ENCODE data around the gene TRABD2B. TPM values are rescaled to one million over a fixed set of nuclear protein-coding genes. Genes with fewer than 3 reads are reported as not detected.
A peak's percentile ranks its signal among the peaks of the same experiment; 100 is the strongest.

Gene TRABD2B
- total RNA-seq, 1 donor from 2014 or later = 6.2 TPM

DNA sequence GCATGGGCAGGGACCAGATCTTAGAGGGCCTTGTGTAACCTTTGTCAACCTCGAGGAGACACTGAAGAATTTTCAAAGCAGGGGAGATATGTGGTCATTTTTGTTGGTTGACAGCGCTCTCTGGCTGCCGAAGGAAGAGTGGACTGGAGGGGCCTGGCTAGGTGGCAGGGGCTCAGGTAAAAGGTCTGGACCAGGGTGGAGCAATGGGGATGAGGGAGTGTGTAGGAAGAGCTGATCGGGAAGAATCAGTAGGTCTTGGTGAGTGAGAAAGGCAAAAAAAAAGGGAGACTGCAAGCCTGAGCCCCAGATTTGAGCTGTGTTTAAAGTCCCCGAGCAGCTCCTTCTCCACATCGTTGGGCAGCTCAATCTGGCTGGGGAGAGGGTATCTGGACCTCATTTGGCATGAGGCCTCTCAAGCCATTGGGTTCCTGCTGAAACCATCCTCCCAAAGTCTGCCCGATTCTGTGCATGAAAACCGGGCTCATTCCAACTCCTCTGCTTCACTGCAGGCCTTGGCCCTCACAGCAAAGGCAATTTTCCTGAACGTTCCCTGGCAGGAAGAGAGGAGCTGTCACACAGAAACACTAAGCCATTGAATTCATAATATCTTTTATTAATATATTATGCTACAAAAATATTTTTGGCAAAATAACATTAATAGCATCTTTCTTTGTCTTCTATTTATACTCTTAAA is 237.1 kb downstream of the TRABD2B start:
- peaks cover 23% of the 10 kb centered on the region for H3K27me3 Mint-ChIP-seq (ENCODE audit: low read depth)
- no peaks in the 10 kb centered on the region for H3K9me3 Mint-ChIP-seq
- no peaks in the 10 kb centered on the region for H3K36me3 Mint-ChIP-seq
- no peak overlapping the region for H3K4me3 Mint-ChIP-seq
- TF ChIP-seq, protein P1, sequence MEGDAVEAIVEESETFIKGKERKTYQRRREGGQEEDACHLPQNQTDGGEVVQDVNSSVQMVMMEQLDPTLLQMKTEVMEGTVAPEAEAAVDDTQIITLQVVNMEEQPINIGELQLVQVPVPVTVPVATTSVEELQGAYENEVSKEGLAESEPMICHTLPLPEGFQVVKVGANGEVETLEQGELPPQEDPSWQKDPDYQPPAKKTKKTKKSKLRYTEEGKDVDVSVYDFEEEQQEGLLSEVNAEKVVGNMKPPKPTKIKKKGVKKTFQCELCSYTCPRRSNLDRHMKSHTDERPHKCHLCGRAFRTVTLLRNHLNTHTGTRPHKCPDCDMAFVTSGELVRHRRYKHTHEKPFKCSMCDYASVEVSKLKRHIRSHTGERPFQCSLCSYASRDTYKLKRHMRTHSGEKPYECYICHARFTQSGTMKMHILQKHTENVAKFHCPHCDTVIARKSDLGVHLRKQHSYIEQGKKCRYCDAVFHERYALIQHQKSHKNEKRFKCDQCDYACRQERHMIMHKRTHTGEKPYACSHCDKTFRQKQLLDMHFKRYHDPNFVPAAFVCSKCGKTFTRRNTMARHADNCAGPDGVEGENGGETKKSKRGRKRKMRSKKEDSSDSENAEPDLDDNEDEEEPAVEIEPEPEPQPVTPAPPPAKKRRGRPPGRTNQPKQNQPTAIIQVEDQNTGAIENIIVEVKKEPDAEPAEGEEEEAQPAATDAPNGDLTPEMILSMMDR (IDR thresholded peaks at IDR 0.05; ENCODE audit: unreplicated experiment) = no peak
- DNase-seq (ENCODE audit: low spot score in 2 of 2, unreplicated experiment in 2 of 2) = no peak
- H3K27ac Mint-ChIP-seq = no peak overlapping the region
- peaks cover 13% of the 10 kb centered on the region for H3K4me1 Mint-ChIP-seq

DNA sequence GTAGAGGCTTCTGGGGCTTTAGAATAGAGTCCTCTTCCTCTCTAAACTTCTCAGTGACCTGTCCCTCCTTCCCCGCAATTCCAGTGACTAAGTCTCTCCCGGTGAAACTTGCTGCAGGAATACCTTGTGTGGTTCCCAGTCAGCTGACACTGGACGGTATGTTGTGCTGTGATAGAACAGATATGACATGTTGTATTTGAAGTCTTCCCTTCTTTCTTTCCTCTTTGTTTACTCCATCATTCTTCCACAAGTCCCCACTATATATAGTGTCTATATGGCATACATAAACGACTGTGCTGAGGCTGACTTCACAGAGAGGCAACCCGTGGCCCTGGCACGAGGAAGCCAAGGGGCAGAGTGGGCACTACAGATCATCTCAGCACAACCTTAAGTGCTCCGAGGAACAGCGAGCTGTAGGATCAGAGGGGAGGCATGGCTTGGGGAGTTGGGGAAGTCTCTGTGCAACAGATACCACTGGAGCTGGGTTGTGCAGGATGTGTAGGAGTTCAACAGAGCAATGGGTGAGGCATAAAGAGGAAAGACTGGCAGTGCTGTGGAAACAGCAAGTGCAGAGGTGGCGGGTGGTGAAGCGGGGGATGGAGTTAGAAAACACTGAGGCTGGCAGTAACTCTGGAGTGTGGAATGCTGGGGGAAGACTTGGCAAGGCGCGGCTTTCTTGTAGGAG is 237.8 kb downstream of the TRABD2B start:
- H3K27me3 Mint-ChIP-seq (ENCODE audit: low read depth) = peaks cover 23% of the 10 kb centered on the region
- TF ChIP-seq, protein P1 (IDR thresholded peaks at IDR 0.05; ENCODE audit: unreplicated experiment) = no peak
- H3K27ac Mint-ChIP-seq = peak overlapping the region; percentile 33
- H3K4me1 Mint-ChIP-seq = peaks cover 13% of the 10 kb centered on the region
- no peaks in the 10 kb centered on the region for H3K36me3 Mint-ChIP-seq
- no peaks in the 10 kb centered on the region for H3K9me3 Mint-ChIP-seq
- DNase-seq (ENCODE audit: low spot score in 2 of 2, unreplicated experiment in 2 of 2) = no peak
- no peak overlapping the region for H3K4me3 Mint-ChIP-seq

DNA sequence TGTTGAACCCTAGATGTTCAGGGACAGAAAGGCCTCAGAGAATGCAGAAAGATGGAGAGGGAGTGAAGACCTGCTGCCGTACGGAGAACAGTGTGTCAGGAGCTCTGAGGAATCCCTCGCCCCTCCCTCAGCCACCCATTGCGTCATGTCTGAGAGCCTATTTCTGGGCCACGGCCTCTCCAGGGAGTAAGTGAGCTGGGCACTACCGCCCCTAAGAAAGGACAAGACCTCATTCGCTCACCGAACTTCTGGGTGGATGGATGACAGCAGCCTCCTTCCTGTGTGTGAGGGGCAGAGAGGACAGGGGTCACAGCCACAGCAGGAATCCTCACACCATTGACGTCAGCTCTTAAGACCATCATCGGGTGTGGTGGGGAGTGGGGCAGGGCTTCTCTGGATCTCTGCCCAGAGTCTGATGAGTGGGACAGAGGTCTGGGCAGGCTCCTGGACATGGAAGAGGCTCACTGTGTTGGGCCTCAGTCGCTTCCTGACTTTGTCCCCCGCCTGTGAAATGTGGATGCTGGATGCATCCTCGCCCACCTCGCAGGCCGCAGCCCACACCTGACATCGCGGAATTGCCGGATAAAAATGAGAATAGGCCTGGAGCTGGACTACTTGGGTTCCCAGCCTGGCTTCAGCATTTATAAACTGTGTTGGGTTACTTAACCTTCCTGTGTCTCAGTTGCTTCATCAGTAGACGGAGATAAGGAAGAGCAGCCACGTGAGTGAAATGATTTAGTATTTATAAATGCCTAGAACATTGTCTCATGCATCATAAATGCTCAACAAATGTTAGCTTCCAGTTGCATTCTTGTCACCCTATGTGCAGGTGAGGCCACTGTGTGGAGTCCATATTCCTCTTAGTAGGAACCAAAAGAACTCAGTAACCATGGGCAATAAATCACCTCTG is 238.6 kb downstream of the TRABD2B start:
- Mint-ChIP-seq H3K27me3 (ENCODE audit: low read depth) (peaks cover 23% of the 10 kb centered on the region), H3K9me3 (no peaks in the 10 kb centered on the region), H3K4me3 (no peak overlapping the region), H3K27ac (no peak overlapping the region), H3K4me1 (peaks cover 11% of the 10 kb centered on the region), H3K36me3 (no peaks in the 10 kb centered on the region)
- DNase-seq (ENCODE audit: low spot score in 2 of 2, unreplicated experiment in 2 of 2) = no peak
- TF ChIP-seq, protein P1 (IDR thresholded peaks at IDR 0.05; ENCODE audit: unreplicated experiment) = no peak

DNA sequence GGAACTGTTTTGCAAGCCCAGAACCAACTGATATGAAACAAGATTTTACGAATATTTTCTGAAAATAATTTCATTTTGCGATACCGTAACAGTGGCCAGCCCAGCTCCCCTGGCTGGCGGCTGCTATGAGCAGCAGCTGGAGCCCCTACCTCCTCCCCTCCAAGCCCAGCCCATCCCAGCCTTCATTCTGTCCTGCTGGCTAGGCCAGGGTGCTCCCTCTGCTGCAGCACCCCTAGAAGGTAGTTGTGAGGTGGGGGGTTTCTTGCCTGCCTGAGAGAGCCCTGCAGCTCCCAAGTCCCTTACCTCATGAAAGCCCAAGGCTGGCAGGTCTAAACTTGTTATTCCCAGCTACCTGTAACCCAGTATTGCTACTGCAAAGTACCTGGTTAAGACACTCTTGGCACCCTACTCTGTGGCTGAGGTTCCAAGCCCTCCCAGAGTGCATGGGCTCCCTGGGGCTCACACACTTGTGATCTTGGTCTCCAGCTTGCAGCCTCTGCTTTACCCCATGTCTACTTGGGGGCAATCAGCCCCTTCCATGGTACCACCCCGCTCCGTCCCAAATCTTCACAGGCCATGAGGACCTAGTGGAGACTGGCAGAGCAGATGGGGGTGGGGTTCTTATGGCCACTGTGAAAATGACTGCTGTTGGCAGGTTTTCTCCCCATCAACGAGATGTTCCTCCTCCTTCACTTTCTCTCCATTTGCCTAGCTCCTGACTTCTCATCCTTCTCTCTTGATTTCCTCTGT is 239.8 kb downstream of the TRABD2B start:
- peaks cover 15% of the 10 kb centered on the region for H3K4me1 Mint-ChIP-seq
- peaks cover 16% of the 10 kb centered on the region for H3K27me3 Mint-ChIP-seq (ENCODE audit: low read depth)
- DNase-seq (ENCODE audit: low spot score in 2 of 2, unreplicated experiment in 2 of 2) = no peak
- H3K36me3 Mint-ChIP-seq = no peaks in the 10 kb centered on the region
- H3K9me3 Mint-ChIP-seq = no peaks in the 10 kb centered on the region
- TF ChIP-seq, protein P1 (IDR thresholded peaks at IDR 0.05; ENCODE audit: unreplicated experiment) = no peak
- H3K4me3 Mint-ChIP-seq = no peak overlapping the region
- no peak overlapping the region for H3K27ac Mint-ChIP-seq

DNA sequence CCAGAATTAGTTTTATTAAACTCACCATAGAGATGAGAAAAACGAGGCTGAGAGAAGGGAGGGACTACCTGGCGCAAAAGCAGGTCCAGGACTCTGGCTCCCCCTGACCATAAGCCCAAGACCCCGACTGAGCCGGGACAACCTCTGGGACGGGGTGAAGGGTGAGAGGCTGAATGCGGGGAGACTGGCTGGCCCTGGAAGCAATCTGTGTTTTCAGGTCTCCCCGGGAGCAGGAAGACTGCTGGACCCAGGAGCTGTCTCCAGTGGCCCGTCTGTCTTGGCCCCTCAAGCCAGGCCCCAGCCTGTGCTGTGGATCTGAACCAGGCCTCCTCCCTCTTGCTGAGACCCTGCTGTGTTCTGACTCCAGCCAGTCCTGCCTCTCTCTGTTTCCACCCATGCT is 240.8 kb downstream of the TRABD2B start:
- Mint-ChIP-seq H3K4me3 (no peak overlapping the region), H3K4me1 (peaks cover 24% of the 10 kb centered on the region), H3K27ac (no peak overlapping the region), H3K9me3 (no peaks in the 10 kb centered on the region), H3K27me3 (ENCODE audit: low read depth) (peaks cover 8% of the 10 kb centered on the region), H3K36me3 (no peaks in the 10 kb centered on the region)
- DNase-seq (ENCODE audit: low spot score in 2 of 2, unreplicated experiment in 2 of 2) = no peak
- TF ChIP-seq, protein P1 (IDR thresholded peaks at IDR 0.05; ENCODE audit: unreplicated experiment) = no peak

Data from mesothelial cell of epicardium (in vitro differentiated cells).